ENCODE measurements around the gene SFT2D1. TPM values are rescaled to one million over a fixed set of nuclear protein-coding genes. Genes with fewer than 3 reads are reported as not detected.

The SFT2D1 gene
- total RNA-seq, 1 experiment from 2014 or later, result 54.1 TPM

GRCh38 chr6:166379800-166380199 lies 37.5 kb upstream of the SFT2D1 start:
- ChIA-PET CTCF (no interaction called here), POLR2A (no interaction called here)
- H3K27me3 ChIP-seq (ENCODE audit: control insufficient read depth, insufficient read depth, low read length), result no peaks in the 10 kb centered on the region; the same call in 1 of the 2 replicates
- no peak overlapping the region for H3K4me3 ChIP-seq (ENCODE audit: low read depth in 2 of 2, low read length in 2 of 2)
- intact Hi-C loops (cut with micrococcal nuclease; ENCODE audit: unreplicated experiment) (loop anchor here (5.0 kb wide), 2 partner anchors 37 to 102 kb away; partner anchors contain the start of gene SFT2D1), in situ Hi-C loops (cut with HindIII; ENCODE audit: low pct_unique_long_range_greater_than_20kb, low sequenced_read_pairs) (no loop called here)
- TSS peak; percentile 53 for BruUV-seq (replicated peaks)
- no peak for DNase-seq (ENCODE audit: low read depth, low spot score)
- H3K4me1 ChIP-seq (ENCODE audit: control insufficient read depth, insufficient read depth, low read length), result no peaks in the 10 kb centered on the region
- H3K9me3 ChIP-seq (ENCODE audit: control insufficient read depth, insufficient read depth, low read depth, low read length), result no peaks in the 10 kb centered on the region
- H3K36me3 ChIP-seq (ENCODE audit: control insufficient read depth, insufficient read depth, low read length), result no peaks in the 10 kb centered on the region
- no peak for TF ChIP-seq TCF7L2 (IDR thresholded peaks at IDR 0.05; ENCODE audit: low read depth, low read length)
- no peak for TF ChIP-seq POLR2AphosphoS5 (IDR thresholded peaks at IDR 0.05; ENCODE audit: low read depth, low read length)
- no peak for TF ChIP-seq REST (IDR thresholded peaks at IDR 0.05; ENCODE audit: insufficient read depth in 1 of 2, low read depth in 2 of 2, low read length in 1 of 2)
- no peak for TF ChIP-seq CTCF (IDR thresholded peaks at IDR 0.05)
- TF ChIP-seq SIN3A (IDR thresholded peaks at IDR 0.05; ENCODE audit: borderline replicate concordance, insufficient read depth, low read depth, low read length), result no peak
- no peak overlapping the region for H3K27ac ChIP-seq (ENCODE audit: low read length)
- no peak for ATAC-seq

- no peak overlapping the region for H3K27ac ChIP-seq (ENCODE audit: low read length)
- intact Hi-C loops (cut with micrococcal nuclease; ENCODE audit: unreplicated experiment), result no loop called here
- no peaks in the 10 kb centered on the region for H3K36me3 ChIP-seq (ENCODE audit: control insufficient read depth, insufficient read depth, low read length)
- H3K4me3 ChIP-seq (ENCODE audit: low read depth in 2 of 2, low read length in 2 of 2), result no peak overlapping the region
- no peak for ATAC-seq
- H3K27me3 ChIP-seq (ENCODE audit: control insufficient read depth, insufficient read depth, low read length), result no peaks in the 10 kb centered on the region; the same call in 1 of the 2 replicates
- TF ChIP-seq REST (IDR thresholded peaks at IDR 0.05; ENCODE audit: insufficient read depth in 1 of 2, low read depth in 2 of 2, low read length in 1 of 2) (no peak), SIN3A (IDR thresholded peaks at IDR 0.05; ENCODE audit: borderline replicate concordance, insufficient read depth, low read depth, low read length) (no peak), CTCF (IDR thresholded peaks at IDR 0.05) (no peak), TCF7L2 (IDR thresholded peaks at IDR 0.05; ENCODE audit: low read depth, low read length) (no peak), POLR2AphosphoS5 (IDR thresholded peaks at IDR 0.05; ENCODE audit: low read depth, low read length) (no peak)
- in situ Hi-C loops (cut with HindIII; ENCODE audit: low pct_unique_long_range_greater_than_20kb, low sequenced_read_pairs), result no loop called here
- no peaks in the 10 kb centered on the region for H3K9me3 ChIP-seq (ENCODE audit: control insufficient read depth, insufficient read depth, low read depth, low read length)
- ChIA-PET POLR2A (no interaction called here), CTCF (interaction anchor here (0.6 kb wide), 1 partner anchor 68 kb away, joined by 6 read pairs; no protein-coding TSS in a partner anchor)
- no TSS peak for BruUV-seq (replicated peaks)
- no peak for DNase-seq (ENCODE audit: low read depth, low spot score)
- H3K4me1 ChIP-seq (ENCODE audit: control insufficient read depth, insufficient read depth, low read length), result no peaks in the 10 kb centered on the region
Measured at GRCh38 chr6:166379103-166379586, 36.8 kb upstream of the SFT2D1 start.

Data from Panc1 (cell line).